ENCODE results near the gene PTPRN2.

The PTPRN2 gene

DNA sequence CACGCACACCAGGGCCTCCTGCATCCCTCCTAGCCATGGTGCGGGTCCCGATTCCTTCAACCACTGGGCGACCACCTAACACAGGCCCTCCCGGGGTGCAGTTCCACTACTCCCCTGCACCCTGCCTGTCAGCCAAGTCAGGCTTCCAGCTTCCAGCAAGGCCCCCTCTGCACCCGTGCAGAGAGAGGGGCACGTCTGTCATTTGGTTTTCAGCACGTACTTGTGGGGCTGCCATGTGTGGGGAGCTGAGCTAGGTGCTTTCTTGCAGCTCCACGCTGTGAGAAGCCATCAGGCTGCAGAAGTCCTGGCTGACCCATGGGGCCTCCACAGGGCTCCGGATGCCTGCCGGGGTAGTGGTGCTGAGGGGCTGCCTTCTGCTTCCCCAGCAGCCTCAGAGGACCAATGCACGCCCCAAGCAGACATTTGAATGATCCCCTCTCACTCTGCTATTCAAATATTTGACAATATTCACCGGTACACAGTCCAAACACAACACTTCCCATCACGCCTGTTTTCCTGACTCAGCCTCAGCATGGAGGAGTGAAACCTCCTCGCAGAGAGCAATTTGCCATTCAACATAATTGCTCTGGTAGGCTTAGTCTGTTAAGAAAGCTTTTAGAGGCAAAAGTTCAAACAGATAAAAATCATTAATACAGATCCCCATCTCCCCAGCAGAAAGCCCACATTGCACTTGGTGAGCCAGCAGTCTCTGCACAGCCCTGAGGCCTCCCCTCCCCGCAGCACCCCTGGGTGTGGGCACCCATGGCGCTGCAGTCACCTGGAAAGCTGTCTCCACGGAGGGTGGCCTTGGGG lies 449.9 kb downstream of the PTPRN2 start:
- DNase-seq (ENCODE audit: extremely low read depth, low read depth) = no peak
- no peak for TF ChIP-seq CTCF (IDR thresholded peaks at IDR 0.05; ENCODE audit: low read depth, low read length)

GRCh38 chr7:158135931-158136330 lies 451.7 kb downstream of the PTPRN2 start:
- TF ChIP-seq CTCF (IDR thresholded peaks at IDR 0.05; ENCODE audit: low read depth, low read length) = no peak
- DNase-seq (ENCODE audit: extremely low read depth, low read depth) = no peak

- no peak for TF ChIP-seq CTCF (IDR thresholded peaks at IDR 0.05; ENCODE audit: low read depth, low read length)
- DNase-seq (ENCODE audit: extremely low read depth, low read depth) = no peak
These were observed 452.8 kb downstream of the PTPRN2 start for GRCh38 chr7:158134824-158135223.

- no peak for DNase-seq (ENCODE audit: extremely low read depth, low read depth)
- TF ChIP-seq CTCF (IDR thresholded peaks at IDR 0.05; ENCODE audit: low read depth, low read length) = no peak
These were observed 453.9 kb downstream of the PTPRN2 start for GRCh38 chr7:158133515-158134271.

- no peak for TF ChIP-seq CTCF (IDR thresholded peaks at IDR 0.05; ENCODE audit: low read depth, low read length)
These were observed 454.6 kb downstream of the PTPRN2 start for GRCh38 chr7:158133057-158133456.

GRCh38 chr7:158130023-158130409 lies 457.6 kb downstream of the PTPRN2 start:
- no peak for DNase-seq (ENCODE audit: extremely low read depth, low read depth)
- TF ChIP-seq CTCF (IDR thresholded peaks at IDR 0.05; ENCODE audit: low read depth, low read length) = no peak

More at GRCh38 chr7:158133057-158133456, 454.6 kb downstream of the PTPRN2 start:
- no peak for DNase-seq (ENCODE audit: extremely low read depth, low read depth)

Measured in AG09319 (cell line).